ENCODE results near the gene NXPH2. TPM values are rescaled to one million over a fixed set of nuclear protein-coding genes. Genes with fewer than 3 reads are reported as not detected.
"Not testable (repeated sequence)": the region's sequence is repeated elsewhere in the genome, so short reads cannot be mapped to it uniquely, and the experiment has no call there.

NXPH2 gene
- polyA plus RNA-seq, 3 donors = 4.6 to 5.2 (median 4.8) TPM

DNA sequence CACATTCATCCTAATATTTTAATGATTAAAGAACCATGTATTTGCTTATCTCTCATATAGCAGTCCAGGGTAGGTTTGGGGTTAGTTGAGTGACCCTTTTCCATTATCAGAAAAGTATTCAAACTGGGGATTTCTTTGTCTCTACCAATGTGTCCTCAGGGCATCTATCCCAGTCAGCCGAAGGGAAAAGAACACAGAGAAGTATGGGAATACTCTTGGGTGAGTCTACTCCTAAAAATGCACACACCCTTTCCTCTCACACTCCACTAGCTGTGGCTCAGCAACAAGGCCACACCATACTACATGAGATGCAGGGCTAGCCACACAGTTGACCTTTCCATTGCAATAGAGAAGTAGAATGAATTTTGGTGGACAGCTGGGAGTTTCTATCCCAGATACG is 114.3 kb downstream of the NXPH2 start:
- no peak for DNase-seq (ENCODE audit: extremely low read depth in 1 of 11, low read depth in 9 of 11, low spot score in 4 of 11)

- DNase-seq (ENCODE audit: extremely low read depth in 1 of 11, low read depth in 9 of 11, low spot score in 4 of 11) = no peak
Observed at GRCh38 chr2:138658187-138658894, 121.8 kb downstream of the NXPH2 start.

DNA sequence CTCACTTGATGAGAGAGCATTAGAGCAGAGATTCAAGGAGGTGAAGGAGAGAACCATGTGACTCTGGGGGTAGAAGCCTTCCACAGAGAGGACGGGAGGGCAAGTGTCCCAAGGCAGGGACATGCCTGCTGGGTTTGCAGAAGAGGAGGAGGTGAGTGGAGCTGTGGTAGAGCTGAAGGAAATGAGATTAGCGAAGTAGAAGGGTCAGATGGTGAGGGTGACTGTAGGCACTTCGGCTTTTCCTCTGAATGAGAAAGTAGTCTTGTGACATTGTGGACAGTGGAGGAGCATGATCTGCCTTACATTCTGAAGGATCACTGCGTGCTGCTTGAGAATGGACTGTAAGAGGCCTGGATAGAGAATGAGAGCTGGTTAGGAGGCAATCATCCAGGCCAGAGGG is 126.0 kb downstream of the NXPH2 start:
- DNase-seq (ENCODE audit: extremely low read depth in 1 of 11, low read depth in 9 of 11, low spot score in 4 of 11) = no peak

GRCh38 chr2:138652378-138652777 is 127.8 kb downstream of the NXPH2 start:
- DNase-seq (ENCODE audit: extremely low read depth in 1 of 11, low read depth in 9 of 11, low spot score in 4 of 11) = no peak

DNA sequence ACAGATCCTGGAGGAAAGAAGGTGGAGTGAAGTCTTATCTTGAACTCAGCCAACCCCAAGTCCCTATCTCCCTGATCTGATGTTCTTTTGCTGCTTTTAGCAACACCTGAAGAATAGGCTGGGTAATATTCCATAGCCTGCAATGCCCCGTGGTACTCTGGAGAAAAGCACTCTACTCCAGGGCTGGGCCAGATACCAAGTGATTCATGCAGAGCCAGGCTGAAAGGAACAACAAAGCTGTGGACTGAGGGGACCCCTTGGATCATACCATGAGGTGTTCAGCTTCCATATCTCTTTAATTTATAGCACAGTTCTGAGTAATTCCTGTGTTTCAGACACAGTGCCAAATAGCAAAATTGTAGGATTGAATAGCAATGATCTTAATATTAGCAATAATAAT is 130.6 kb downstream of the NXPH2 start:
- DNase-seq (ENCODE audit: extremely low read depth in 1 of 11, low read depth in 9 of 11, low spot score in 4 of 11) = no peak

GRCh38 chr2:138648606-138649005 is 131.6 kb downstream of the NXPH2 start:
- no peak for DNase-seq (ENCODE audit: extremely low read depth in 1 of 11, low read depth in 9 of 11, low spot score in 4 of 11)

DNA sequence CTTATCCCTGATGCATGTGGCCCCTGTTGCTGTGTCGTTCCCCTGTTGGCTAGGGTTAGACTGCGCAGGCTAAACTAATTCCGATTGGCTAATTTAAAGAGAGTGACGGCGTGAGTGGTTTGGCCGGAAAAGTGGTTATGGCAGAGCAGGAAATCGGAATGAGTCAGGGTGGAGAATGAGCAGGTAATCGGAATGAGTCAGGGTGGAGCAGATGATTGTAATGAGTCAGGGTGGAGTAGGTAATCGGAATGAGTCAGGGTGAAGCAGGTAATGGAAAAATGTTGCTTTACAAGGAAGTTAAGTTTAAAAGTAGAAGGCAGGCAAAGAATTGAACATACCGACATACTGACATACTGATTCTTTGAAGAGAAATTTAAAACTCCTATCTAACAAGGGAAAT is 135.4 kb downstream of the NXPH2 start:
- not testable (repeated sequence) for DNase-seq (ENCODE audit: extremely low read depth in 1 of 11, low read depth in 9 of 11, low spot score in 4 of 11)

GRCh38 chr2:138640921-138641676 is 139.1 kb downstream of the NXPH2 start:
- peak in 2 of 11 donors; percentile 3 to 17 for DNase-seq (ENCODE audit: extremely low read depth in 1 of 11, low read depth in 9 of 11, low spot score in 4 of 11)

- no peak for DNase-seq (ENCODE audit: extremely low read depth in 1 of 11, low read depth in 9 of 11, low spot score in 4 of 11)
Observed at GRCh38 chr2:138637686-138638085, 142.5 kb downstream of the NXPH2 start.

DNA sequence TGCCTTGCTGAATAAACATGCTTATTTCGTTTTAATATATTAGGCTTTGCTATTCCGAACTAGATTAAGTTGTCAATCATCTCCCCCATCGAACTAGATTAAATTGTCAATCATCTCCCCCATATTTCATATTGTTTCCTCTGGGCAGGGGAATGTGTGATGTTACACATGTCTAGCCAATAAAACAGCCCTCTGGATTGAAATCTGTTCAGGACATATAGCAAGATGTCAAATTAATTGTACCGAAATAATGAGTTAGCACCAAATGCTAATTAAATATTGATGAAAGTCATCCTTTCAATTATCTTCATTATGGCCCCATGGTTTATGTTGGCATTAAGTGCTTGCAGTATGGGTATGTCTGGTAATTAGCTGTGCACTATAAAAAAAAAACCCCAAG is 143.1 kb downstream of the NXPH2 start:
- DNase-seq (ENCODE audit: extremely low read depth in 1 of 11, low read depth in 9 of 11, low spot score in 4 of 11) = no peak

- no peak for DNase-seq (ENCODE audit: extremely low read depth in 1 of 11, low read depth in 9 of 11, low spot score in 4 of 11)
Observed at GRCh38 chr2:138633049-138633448, 147.1 kb downstream of the NXPH2 start.

DNA sequence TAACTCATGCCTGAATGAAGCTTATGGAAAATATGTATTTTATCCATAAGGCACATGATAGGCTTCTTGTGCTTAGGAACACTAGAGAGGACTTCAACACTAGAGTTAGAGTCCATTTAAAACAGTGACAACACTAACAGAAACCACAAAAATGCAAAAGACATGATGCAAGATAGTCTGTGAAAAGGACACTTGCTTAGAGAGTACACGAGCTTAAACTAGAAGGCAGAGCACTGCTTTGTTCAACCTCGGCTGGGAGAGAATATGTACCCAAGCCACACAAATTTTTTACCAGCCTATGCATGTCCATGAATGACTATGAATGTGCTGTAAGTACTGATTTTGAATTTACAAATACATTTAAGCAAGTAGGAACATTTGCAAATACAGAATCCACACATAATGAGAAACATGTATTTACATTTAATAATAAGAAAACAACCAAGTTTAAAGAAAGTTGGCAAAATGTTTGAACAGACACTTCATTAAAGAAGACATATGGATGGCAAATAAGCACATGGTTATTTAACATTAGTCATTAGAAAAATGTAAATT is 148.0 kb downstream of the NXPH2 start:
- no peak for DNase-seq (ENCODE audit: extremely low read depth in 1 of 11, low read depth in 9 of 11, low spot score in 4 of 11)

- DNase-seq (ENCODE audit: extremely low read depth in 1 of 11, low read depth in 9 of 11, low spot score in 4 of 11) = no peak
Observed at GRCh38 chr2:138630164-138630563, 150.0 kb downstream of the NXPH2 start.

- DNase-seq (ENCODE audit: extremely low read depth in 1 of 11, low read depth in 9 of 11, low spot score in 4 of 11) = no peak
Observed at GRCh38 chr2:138626148-138626547, 154.0 kb downstream of the NXPH2 start.

DNA sequence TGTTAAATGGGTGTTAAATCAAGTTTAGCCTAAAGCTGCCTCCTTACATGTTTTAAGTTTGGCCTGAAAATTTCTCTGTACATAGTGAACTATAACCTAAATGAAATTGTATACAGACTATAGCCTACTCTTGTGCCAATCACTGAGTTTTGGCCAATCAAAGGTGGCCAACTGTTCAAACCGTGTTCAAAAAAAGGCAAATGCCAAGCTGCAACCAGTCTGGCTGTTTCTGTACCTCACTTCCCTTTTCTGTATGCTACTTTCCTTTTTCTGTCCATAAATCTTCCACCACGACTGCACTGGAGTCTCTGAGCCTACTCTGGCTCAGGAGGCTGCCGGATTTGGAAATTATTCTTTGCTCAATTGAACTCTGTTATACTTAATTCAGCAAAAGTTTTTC is 157.6 kb downstream of the NXPH2 start:
- DNase-seq (ENCODE audit: extremely low read depth in 1 of 11, low read depth in 9 of 11, low spot score in 4 of 11) = no peak

GRCh38 chr2:138621139-138621538 is 159.1 kb downstream of the NXPH2 start:
- DNase-seq (ENCODE audit: extremely low read depth in 1 of 11, low read depth in 9 of 11, low spot score in 4 of 11) = no peak

DNA sequence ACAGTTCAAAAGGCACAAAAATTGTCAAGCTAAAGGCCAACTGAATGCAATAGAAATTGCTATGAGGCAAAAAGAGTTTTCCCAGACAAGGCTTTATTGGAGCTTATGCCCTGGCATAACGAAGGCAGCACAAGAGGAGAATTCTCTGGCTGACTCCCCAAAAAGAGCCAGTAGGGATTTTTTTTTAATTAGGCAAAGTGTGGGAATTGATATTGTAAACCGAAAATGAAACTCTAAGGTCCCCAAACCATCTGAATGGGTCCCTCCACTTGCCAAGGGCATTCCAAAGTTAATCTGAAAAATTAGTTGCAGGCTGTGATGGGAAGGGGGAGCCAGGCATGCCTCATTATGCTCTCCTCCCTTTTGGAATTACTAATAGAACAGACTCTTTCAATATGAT is 159.8 kb downstream of the NXPH2 start:
- no peak for DNase-seq (ENCODE audit: extremely low read depth in 1 of 11, low read depth in 9 of 11, low spot score in 4 of 11)
